DND-41 (cell line): ENCODE measurements around the gene REV3L.

Experiments used
- ATAC-seq: fragments of 200-7000 bp; cut with Tn5 transposase; 3 replicates; pipeline ENCODE4 v1.9.1; 2021; ENCODE audit warnings: low read depth; ENCODE audit not compliant: insufficient read depth
- DNase-seq: peaks from one replicate; pipeline ENCODE4 v3.0.0-alpha.2; 2020
- H2AFZ ChIP-seq: 2 replicates; pipeline ENCODE4 v1.6.0; 2012; ENCODE audit warnings: low read depth, low read length
- H3K27ac ChIP-seq: 2 replicates; pipeline ENCODE4 v1.5.1; 2012; ENCODE audit warnings: low read length, inconsistent platforms
- H3K27me3 ChIP-seq: fragments of 200-600 bp; sonication (generic); 2 replicates; pipeline ENCODE4 v1.6.0; 2012; ENCODE audit warnings: low read length, mild to moderate bottlenecking, inconsistent platforms; ENCODE audit not compliant: insufficient read depth, poor library complexity
- H3K36me3 ChIP-seq: 2 replicates; pipeline ENCODE4 v1.5.1; 2012; ENCODE audit warnings: low read length, inconsistent platforms; ENCODE audit not compliant: insufficient read depth
- H3K4me1 ChIP-seq: 2 replicates; pipeline ENCODE4 v1.5.1; 2012; ENCODE audit warnings: mild to moderate bottlenecking, low read length; ENCODE audit not compliant: insufficient read depth
- H3K4me2 ChIP-seq: 2 replicates; pipeline ENCODE4 v1.6.0; 2012; ENCODE audit warnings: mild to moderate bottlenecking, moderate library complexity, low read length, inconsistent platforms; ENCODE audit not compliant: insufficient read depth
- H3K4me3 ChIP-seq, 2 experiments: fragments of 200-600 bp in 1 of 2; shearing (Covaris generic) in 1 of 2; 2 replicates each; pipeline ENCODE4 v1.5.1; 2012 to 2016; ENCODE audit warnings: inconsistent platforms in 2 of 2, low read length in 2 of 2, mild to moderate bottlenecking in 2 of 2, low read depth in 1 of 2, moderate library complexity in 1 of 2
- H3K79me2 ChIP-seq: 2 replicates; pipeline ENCODE4 v1.6.0; 2012; ENCODE audit warnings: low read length, inconsistent platforms; ENCODE audit not compliant: insufficient read depth
- H3K9ac ChIP-seq: 2 replicates; pipeline ENCODE4 v1.6.0; 2012; ENCODE audit warnings: low read depth, mild to moderate bottlenecking, inconsistent platforms, low read length, moderate library complexity
- H3K9me3 ChIP-seq: 2 replicates; pipeline ENCODE4 v1.5.1; 2012; ENCODE audit warnings: low read length, moderate library complexity, mild to moderate bottlenecking, inconsistent platforms; ENCODE audit not compliant: insufficient read depth, severe bottlenecking
- H4K20me1 ChIP-seq: 2 replicates; pipeline ENCODE4 v1.6.0; 2012; ENCODE audit warnings: low read length; ENCODE audit not compliant: insufficient read depth
- CTCF ChIP-seq: IDR thresholded peaks from 2 replicates; pipeline ENCODE4 v1.5.1; 2012; ENCODE audit warnings: borderline replicate concordance, low read length, moderate library complexity, mild to moderate bottlenecking; ENCODE audit not compliant: poor library complexity, severe bottlenecking; ENCODE audit errors: extremely low read depth
- EZH2 ChIP-seq: IDR thresholded peaks from 3 replicates; pipeline ENCODE4 v1.6.1; 2012; ENCODE audit warnings: borderline replicate concordance, low read depth, mild to moderate bottlenecking, moderate library complexity, low read length, inconsistent platforms; ENCODE audit not compliant: severe bottlenecking

REV3L gene

GRCh38 chr6:111417181-111417585 lies 65.8 kb downstream of the REV3L start:
- Histone ChIP-seq H3K79me2 (peaks cover 88% of the 10 kb centered on the region), H3K4me3 (no peak overlapping the region), H4K20me1 (peaks cover 19% of the 10 kb centered on the region; the same call in 1 of the 2 replicates), H3K36me3 (peaks cover 31% of the 10 kb centered on the region), H3K9ac (no peak overlapping the region), H3K4me2 (no peak overlapping the region), H3K27me3 (no peaks in the 10 kb centered on the region), H3K27ac (no peak overlapping the region), H3K9me3 (no peaks in the 10 kb centered on the region), H3K4me1 (no peaks in the 10 kb centered on the region), H2AFZ (no peak overlapping the region)
- no peak for TF ChIP-seq CTCF
- no peak for TF ChIP-seq EZH2
- peak; percentile 53 for ATAC-seq
- no peak for DNase-seq

- TF ChIP-seq EZH2, result no peak
- TF ChIP-seq CTCF, result no peak
- Histone ChIP-seq H4K20me1 (peaks cover 19% of the 10 kb centered on the region; the same call in 1 of the 2 replicates), H3K4me1 (no peaks in the 10 kb centered on the region), H3K27me3 (no peaks in the 10 kb centered on the region), H3K9ac (no peak overlapping the region), H3K36me3 (peaks cover 37% of the 10 kb centered on the region), H3K27ac (no peak overlapping the region), H3K4me2 (no peak overlapping the region), H3K79me2 (peaks cover 85% of the 10 kb centered on the region), H3K4me3 (no peak overlapping the region), H3K9me3 (no peaks in the 10 kb centered on the region), H2AFZ (no peak overlapping the region)
- DNase-seq, result no peak
- ATAC-seq, result no peak
Measured at GRCh38 chr6:111416529-111416928, 66.5 kb downstream of the REV3L start.

- Histone ChIP-seq H3K27ac (no peak overlapping the region), H3K4me3 (no peak overlapping the region), H3K79me2 (peaks cover 77% of the 10 kb centered on the region), H2AFZ (no peak overlapping the region), H3K9me3 (no peaks in the 10 kb centered on the region), H3K4me2 (no peak overlapping the region), H4K20me1 (peaks cover 13% of the 10 kb centered on the region; the same call in 1 of the 2 replicates), H3K4me1 (no peaks in the 10 kb centered on the region), H3K27me3 (no peaks in the 10 kb centered on the region), H3K36me3 (peaks cover 57% of the 10 kb centered on the region), H3K9ac (no peak overlapping the region)
- DNase-seq (no peak), ATAC-seq (no peak)
- TF ChIP-seq CTCF (no peak), EZH2 (no peak)
Measured at GRCh38 chr6:111414373-111414772, 68.6 kb downstream of the REV3L start.
